ENCODE data around the gene VSTM2L.
"Not testable (repeated sequence)": the region's sequence is repeated elsewhere in the genome, so short reads cannot be mapped to it uniquely, and the experiment has no call there.

The VSTM2L gene, protein sequence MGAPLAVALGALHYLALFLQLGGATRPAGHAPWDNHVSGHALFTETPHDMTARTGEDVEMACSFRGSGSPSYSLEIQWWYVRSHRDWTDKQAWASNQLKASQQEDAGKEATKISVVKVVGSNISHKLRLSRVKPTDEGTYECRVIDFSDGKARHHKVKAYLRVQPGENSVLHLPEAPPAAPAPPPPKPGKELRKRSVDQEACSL

DNA sequence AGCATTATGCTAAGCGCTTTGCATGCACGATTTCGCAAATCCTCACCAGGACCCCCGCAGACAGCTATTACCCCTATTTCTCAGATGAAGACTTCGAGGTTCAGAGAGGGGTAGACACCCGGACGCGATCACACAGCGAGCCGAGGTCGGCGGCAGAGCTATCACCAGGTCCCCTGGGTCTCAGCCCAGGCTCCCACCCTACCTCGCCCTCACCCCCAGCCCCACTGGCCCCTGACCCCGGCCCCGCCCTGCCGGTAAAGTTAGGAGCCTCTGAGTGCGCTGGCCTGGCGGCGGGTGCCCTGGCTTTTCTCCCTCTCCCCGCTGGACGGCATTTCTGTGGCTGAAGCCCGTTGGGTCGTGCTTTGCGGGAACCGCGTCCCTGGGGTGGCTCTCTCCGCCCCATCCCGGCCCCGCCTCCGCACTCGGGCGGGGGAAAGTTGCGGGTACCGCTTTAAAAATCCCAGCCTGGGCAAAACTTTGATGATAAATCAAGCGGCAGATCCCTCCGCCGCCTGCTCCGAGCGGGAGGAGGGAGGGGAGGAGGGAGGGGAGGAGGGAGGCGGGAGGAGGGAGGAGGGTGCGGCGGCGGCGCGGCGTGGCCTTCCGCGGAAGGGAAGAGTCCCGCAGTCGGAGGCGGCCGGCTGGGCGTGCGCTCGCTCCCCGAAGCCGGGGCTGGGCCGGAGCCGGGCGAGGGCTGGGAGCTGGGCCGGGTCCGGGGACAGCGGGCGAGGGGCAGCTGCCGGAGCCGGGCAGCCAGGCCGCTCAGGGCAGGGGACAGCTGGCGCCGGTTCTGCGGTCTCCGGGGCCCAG is at the start of gene VSTM2L:
Gene VSTM2L, plus strand, starts transcription at position 624 of the 810 bp plus-strand sequence. CDS start 224 bp downstream, outside the sequence.
- no peak for DNase-seq

DNA sequence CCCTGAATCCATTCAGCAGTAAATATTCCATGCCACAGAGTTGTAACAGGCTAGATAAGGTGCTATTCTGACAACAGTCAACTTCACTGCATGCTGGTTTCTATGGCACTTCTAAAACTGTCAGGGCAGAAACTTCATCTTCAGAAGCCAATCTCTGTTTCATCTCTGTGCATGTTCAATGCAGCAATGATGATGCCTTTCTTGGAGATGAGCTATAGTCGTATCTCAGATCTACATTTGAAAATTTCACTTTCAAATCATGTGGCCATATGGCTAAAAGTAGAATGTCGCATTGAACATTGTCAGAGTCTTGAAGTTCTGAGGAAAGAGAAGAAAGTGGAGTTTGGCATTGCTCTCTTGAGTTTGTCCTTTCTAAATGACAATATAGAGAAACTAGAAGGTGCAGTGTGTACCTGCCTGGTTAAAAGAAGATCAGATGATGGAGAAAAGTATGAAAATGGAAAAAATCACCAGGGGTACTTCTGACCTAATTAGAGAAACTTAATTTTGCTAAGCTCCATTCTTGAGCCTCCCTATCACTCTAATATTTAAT is 49.0 kb upstream of the VSTM2L start:
- DNase-seq, result no peak

DNA sequence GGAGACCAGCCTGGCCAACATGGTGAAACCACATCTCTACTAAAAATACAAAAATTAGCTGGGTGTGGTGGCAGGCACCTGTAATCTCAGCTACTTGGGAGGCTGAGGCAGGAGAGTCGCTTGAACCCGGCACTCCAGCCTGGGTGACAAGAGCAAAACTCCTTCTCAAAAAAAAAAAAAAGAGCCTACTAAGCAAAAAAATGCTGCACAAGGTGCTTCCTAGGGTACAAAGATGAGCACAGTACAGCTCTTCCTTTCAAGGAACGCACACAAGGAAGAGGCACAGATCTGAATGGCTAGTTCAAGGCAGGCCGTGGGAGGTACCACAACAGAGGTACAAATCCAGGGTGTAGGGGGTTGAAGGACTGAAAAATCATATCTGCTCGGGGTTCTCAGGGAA is 46.9 kb upstream of the VSTM2L start:
- not testable (repeated sequence) for DNase-seq

DNA sequence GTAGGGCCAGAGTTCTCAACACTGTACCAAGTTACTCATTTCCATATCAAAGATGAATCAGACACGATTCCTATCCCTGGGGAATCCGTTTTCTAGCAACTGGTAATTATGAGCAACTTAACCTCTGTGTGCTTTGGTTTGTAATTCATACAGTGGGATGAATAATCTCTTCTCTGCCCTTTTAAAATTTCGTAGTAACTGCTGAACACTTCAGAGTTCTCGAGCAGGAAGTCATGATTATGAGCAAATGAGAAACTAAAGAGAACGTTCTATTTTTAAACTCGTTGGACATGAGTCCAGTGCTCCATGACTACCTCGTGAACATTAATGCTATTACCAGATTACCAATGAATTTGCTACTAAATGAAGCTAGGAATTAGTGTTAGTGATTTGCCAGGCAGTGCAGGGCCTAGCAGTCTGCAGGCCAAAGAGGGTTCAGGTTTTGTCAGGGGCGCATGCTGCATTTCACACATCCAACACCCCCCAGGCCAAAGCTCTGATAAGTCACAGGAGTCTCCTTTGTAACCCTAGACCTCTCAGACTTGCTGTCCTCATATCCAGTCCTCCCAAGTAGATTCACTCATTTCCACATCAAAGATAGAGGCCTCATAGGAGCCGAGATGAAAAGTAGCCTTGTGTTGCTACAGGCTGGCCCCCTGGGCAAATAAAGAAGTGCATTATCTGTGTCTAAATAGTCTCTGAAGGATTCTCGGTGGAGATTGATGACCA is 45.8 kb upstream of the VSTM2L start:
- DNase-seq, result no peak

DNA sequence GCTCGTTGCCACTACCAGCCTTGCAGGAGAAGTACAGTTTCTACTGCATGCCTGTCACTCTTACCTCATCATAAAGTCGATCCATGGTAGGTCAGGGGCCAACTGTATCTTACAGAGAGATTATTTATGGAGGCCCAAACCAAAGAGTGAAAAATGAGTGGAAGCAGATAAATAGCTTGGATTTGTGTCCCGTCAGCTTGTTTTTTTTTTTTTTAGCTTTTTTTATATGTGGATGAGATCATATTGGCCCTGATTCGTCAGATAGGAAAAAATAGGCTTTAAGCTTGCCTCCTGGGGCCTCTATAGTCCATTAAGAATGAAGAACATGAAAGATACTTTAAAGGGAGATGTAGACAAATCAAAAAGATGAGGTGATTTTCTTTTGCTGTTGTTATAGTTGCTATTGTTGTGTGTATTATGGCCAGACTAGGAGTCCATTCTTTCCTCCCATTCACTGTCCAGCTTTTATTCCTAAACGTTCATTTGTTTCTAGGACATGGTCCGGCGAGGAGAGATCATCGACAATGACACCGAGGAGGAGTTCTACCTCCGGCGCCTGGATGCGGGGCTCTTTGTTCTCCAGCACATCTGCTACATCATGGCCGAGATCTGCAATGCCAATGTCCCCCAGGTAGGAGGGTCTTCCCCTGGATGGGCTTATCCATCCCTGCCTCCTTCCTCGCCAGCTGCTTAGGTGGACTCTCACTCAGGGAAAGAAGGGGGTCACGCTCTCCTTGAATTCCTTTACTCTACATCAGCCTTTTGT is 43.3 kb upstream of the VSTM2L start:
- no peak for DNase-seq

DNA sequence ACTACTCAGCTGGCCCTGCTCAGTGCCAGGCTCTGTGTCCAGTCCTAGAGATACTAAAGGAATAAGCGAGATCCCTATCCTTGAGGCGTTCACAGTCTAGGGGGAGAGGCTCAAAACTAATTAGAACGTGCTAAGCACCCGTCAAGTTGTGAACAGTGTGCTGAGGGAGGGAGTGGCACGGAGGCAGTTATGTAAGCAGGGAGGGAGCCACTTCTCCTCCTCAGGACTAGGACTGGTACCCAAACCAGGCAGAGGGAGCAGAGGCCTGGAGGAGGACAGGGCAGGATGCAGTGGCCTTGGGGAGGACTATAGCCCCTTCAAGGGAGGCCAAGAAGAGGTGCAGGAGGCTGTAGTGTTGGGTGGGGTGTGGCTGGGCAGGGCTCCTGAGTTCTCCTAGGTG is 39.6 kb upstream of the VSTM2L start:
- DNase-seq, result no peak

DNA sequence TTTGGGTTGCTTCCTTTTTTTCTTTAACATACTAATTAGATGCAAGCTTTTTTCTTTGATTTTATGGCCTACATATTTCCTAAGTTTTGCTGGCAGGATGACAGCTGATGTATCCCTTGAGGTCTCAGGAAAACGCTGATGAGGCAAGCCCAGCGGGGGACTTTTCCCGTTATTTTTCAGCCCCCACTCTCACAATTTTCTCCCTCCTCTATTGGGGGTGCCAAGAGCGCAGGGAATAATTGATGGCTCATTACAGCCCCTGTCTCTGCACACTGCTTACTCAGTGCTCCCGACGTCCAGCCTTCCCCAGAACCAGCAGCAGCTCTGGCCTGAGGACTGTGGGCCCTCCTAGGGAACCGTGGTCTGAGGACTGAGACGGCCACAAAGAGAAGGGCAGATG is 38.6 kb upstream of the VSTM2L start:
- DNase-seq, result no peak

DNA sequence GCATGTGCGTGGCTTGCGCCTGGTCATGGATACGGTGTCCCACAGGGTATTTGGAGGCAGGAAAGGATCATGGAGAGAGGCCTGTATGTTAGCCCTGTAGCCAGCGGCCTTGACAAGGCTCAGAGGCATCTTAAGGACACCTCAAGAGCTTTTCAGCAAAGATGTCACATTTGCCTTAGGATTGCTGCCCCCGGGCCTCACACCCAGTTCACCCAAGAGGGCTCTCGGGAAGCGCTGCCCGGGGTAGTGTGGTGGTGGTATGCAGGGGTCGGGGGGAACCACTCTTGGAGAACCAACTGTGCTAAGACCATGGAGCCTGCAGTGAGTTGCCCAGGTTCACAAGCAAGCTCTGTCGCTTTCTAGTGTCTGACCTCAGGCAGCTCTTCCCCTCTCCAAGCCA is 36.9 kb upstream of the VSTM2L start:
- no peak for DNase-seq

DNA sequence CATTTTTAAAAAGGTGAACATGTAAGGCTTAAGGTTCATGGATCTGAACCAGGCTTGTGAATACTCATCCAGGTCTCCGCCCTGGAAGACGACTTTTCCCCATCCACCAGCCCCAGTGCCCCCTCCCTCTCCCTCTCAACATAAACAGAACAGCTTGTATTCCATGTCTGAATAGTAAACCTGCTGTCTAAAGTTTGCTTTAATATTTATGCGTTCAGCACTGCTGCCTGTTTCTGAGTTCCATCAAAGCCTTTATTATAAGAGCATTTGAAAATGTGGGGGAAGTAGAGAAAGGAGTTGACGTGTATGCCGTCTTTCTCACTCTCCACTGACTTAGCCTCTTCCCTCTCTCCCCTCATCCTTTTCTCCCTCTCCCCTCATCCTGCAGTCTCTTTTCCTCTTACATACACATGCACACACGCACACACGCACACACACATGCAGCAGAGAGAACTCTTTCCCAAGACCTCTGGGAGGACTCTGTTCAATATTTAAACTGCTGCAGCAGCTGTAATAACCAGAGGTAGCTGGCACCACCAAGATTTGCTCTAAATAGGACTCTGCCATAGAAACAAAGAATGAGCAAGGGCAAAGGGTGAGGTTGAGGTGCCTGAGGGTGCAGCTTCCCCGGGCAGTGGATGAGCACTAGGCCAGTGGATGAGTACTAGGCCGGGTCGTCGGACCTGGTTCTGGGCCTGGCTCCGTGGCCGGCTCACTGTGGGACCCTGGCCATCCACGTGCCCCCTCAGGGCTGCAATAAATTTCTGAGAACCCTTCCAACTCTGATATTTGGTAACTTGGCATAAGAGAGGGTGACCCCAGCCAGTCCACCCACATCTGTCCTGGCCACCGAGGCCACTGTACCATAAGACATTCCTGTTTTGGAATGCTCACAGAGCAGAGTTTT is 35.4 kb upstream of the VSTM2L start:
- DNase-seq, result no peak

DNA sequence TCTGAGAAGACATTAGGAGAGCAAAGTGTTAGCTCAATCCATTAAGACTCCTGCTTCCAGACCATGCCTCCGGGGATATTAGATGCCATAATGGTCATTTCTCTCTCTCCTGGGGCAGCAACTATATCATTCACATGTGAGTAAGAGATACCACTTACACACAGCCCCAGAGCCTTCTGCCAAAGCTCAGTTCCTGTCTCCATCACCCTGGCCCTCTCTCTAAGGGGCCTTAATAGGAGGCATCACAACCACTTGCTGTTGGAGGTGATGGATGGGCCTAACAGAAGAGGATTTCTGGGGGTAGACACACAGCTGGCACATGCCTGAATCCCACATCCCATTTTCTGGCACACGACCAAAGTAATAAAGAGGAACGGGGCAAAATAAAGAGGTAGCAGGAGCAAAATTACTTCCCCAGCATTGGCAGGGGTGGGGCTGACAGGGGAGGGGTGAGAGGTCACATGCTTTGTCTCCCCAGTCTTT is 34.0 kb upstream of the VSTM2L start:
- DNase-seq, result no peak

DNA sequence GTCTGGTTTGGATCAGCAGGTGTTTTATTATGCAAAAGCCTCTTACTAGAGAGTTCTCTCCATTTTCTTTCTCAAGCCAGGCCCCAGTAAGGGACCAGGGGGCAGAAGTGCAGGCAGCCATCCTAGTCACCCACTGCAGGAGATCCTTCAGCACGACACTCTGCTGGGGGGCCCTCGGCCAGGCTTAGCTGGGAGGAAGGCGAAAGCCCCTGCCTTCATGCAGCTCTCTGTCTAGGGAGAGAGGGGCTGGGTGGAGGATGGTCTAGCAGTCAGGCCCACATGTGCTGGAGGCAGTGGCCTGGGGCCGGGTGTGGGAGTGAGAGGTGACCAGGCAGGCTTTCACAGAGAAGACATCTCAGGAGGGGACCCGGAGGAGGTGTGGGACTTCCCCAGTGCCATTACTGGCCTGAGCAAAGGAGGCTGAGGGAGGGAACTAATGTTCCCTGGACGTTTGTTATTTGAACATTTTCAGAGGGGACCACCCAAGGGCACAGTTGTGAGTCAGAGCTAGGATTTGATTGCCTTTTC is 33.5 kb upstream of the VSTM2L start:
- no peak for DNase-seq

DNA sequence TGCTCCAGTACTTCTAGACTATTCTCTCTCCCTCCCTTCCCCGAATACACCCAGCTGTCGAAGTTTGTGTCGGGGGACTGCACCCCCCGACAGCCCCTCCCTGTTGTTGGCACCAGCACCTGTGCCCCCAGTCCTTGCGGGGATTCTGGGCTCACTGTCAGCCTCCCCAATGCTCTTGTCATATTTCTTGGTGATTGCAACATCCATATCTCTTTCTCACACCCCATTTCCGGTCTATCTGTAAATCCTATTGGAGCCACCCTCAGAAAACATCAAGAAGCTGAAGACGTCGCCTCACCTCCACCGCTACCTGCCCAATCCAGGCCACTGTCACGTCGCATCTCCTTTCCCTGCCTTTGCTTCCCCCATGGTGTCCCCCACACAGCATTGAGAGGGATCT is 32.6 kb upstream of the VSTM2L start:
- DNase-seq, result no peak

DNA sequence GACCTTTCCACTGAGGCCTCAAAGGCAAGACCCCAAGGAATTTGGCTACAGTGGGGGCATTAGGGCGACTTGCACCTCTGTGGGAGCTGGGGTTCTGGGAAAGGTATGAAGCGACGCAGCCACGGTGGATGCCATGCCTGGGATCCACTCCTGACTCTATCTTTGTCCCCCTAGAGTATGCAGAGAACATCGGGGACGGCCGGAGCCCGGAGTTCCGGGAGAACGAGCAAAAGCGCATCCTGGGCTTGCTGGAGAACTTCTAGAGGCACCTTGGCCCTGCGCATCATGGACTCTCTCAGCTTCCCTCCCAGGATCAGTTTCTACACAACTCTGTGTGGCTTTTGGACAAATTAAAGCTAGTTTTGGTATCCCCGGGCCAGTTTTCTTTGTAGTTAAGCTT is 31.2 kb upstream of the VSTM2L start:
- no peak for DNase-seq

DNA sequence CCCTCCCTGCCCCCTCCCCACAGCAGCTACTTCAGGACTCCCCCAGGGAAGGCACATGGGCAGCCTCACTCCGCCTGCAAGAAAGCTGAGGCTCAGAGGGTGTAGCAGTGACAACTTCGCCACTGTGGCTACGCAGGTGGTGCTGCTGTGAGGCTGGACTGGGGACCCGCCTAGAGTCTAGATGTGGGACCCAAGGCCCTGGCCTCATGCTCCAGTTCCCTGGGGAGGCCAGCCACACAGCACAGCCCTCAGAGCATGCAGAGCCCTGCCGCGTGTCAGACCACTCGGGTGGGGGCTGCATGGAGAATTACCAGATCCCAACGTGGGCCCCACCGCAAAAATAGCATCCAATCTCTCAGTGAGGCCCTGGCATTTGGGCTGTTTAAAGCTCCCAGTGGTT is 30.8 kb upstream of the VSTM2L start:
- DNase-seq, result no peak

DNA sequence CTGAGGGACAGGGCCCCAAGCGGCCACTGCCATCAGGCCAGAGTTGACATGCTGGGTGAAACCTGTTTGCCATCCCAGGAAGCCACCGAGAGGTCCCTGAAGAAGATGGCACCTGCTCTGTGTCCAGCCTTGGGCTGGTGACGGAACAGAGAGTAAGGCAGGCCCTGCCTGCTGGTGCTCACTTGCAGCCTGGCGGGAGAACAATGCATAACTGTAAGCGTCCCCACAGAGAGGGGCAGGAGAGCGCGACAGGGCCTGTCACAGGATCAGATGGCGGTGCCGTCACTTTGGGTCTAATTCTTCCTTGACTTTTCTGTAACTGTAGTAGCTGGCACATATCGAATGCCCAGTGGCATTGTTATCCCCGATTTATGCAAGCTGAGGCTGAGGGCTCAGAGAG is 29.0 kb upstream of the VSTM2L start:
- DNase-seq, result no peak

DNA sequence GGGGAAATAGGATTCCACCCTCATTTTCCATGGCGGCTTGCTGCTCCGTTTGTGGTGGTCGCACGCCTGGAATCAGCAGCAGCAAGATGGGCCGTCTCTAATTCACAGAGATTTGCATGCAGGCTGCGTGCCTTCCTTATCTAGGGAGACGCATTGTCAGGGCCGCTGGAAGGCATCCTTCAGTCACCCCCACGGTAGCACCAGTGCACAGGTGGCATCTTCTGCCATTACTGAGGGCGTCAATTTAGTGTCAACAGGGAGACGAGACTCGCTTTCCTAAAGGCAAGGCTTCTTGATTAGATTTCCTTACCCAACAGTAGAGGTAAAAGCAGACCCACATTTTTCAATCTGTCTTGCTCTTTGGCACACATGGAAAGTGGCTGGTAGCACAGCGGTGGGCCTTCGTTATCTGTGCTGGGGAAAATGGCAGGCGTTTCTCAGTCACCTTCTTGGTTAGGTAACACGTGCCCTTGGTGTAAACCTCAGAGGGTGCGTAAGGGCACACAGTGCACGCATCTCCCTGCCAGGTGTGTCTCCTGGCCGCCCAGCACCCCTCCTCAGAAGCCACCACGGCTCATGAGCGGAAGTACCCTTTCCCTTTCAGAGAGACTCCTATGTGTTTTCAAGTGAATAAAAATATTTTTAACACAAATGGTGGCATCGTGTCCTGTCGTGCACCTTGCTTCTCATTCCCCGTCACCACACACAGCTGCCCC is 27.3 kb upstream of the VSTM2L start:
- DNase-seq, result no peak

DNA sequence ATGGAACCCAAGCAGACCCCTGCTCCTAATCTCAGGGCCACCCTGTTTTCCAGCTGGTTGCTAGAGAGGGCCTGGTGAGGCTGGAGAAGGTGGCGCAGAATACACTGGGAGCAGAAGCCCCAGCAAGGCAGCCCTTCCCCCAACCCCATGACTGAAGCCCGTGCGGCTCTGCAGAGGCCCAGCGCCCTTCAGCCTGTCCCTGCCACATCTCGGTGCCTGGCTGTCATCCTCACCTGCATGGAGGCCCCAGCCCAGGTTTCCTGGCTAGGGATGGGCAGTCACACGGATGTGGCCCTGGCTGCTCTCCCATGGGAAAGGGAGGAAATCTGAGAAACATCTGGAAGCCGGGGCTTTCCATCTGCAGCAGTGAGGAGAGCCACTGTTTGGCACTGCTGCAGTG is 26.1 kb upstream of the VSTM2L start:
- no peak for DNase-seq

DNA sequence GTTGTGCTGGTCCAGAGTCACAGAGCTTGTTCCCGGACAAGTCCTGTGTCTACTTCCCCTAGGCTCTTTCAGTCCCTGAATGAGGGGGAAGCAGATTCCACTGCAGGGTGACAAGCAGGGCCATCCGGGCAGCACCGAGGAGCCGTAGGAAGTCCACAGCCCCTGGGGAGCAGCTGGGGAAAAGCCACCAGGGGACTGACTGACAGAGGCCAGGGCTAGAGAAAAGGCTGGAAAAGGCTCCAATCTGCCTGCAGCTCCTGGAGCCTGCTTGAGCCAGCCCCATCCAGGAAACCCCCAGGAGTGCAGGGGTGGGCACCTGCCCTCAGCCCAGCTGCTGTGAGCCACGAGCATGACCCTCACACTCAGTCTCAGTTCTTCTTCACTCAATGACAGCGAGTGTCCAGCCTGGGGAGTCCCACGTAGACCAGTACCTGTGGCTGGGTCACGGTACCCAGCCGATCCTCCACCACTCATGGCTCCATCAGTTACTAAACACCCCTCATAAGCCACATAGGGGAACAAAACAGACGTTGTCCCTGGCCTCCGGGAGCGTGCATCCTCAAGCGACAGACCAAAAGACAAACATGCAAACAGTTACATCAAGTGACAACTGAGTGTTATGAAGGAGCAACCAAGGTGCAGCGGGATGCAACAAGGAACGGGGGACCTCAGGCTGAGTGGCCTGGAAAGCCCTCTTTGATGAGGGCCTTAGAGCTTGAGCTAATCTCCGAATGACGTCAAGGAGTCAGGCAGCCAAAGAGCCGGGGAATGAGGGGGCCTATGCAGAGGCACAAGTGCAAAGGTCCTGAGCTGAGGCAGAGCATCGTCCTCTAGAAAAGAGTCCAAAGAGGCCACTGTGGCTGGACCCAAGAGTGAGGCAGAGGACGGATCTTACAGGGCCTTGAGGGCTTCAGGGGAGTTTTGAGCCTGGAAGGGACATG is 24.8 kb upstream of the VSTM2L start:
- no peak for DNase-seq

DNA sequence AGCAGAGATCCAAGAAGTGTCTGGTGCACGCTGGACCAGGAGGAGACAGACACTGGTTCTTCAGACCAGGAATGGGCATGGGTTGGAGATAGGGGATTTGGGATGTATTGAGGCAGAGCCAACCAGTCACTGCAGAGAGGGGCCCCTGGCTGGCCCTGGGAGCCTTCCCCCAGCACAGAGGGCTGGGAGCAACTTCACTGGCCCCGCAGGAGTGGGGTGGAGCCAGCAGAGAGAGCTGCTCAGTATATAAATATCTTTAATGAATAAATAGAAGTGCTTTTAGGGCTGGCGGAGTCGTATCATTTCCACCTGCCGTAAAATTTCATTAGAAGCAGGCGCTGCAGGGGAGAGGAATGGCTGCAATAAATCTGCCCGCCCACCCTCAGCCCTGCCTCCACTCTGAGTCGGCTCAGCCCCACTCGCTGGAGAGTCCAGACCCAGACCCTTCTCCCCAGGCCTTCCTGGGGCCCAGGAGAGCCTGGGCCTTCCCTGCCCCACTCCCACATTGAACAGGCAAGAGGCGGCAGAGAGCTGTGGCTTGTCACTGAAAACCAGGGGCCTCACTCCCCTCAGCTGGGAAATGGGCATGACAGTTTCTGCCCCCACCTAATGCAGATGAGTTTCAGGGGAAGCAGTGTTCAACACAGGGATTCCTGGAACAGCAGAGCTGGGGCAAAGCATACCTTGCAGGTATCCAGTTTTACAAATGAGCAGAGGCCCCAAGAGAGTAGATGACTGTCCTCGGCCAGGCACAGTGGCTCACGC is 23.9 kb upstream of the VSTM2L start:
- no peak for DNase-seq
